Muscle layer of colon (tissue), 2 donors: Measurements from ENCODE around the gene PTGS1.
A peak's percentile ranks its signal among the peaks of the same experiment; 100 is the strongest.

Experiments used
- H3K27ac ChIP-seq: one replicate; pipeline ENCODE4 v1.7.0; 2013; ENCODE audit warnings: low read depth, mild to moderate bottlenecking, low read length, moderate library complexity
- H3K27me3 ChIP-seq, 2 donors: one replicate each; pipeline ENCODE4 v1.7.0; 2013; ENCODE audit warnings: low read length in 2 of 2, mild to moderate bottlenecking in 2 of 2; ENCODE audit not compliant: insufficient read depth in 2 of 2, control insufficient read depth in 1 of 2
- H3K36me3 ChIP-seq: one replicate; pipeline ENCODE4 v1.7.0; 2013; ENCODE audit warnings: mild to moderate bottlenecking, low read length; ENCODE audit not compliant: insufficient read depth
- H3K4me1 ChIP-seq: one replicate; pipeline ENCODE4 v1.7.0; 2013; ENCODE audit warnings: mild to moderate bottlenecking, low read length; ENCODE audit not compliant: insufficient read depth
- H3K4me3 ChIP-seq, 2 donors: one replicate each; pipeline ENCODE4 v1.7.0; 2013; ENCODE audit warnings: low read length in 2 of 2, low read depth in 1 of 2, mild to moderate bottlenecking in 1 of 2, moderate library complexity in 1 of 2
- H3K9ac ChIP-seq: one replicate; pipeline ENCODE4 v1.7.0; 2013; ENCODE audit warnings: low read length
- H3K9me3 ChIP-seq: one replicate; pipeline ENCODE4 v1.7.0; 2013; ENCODE audit warnings: mild to moderate bottlenecking, low read length
- donor health status: abdominal sarcoma.
- donor health status: Adenocarcinoma of cecum.

PTGS1 gene

GRCh38 chr9:122334916-122335315 lies 35.9 kb upstream of the PTGS1 start:
- Histone ChIP-seq H3K27ac (no peak overlapping the region), H3K4me3 (no peak overlapping the region), H3K27me3 (no peaks in the 10 kb centered on the region), H3K4me1 (no peaks in the 10 kb centered on the region), H3K9me3 (no peaks in the 10 kb centered on the region), H3K36me3 (no peaks in the 10 kb centered on the region), H3K9ac (no peak overlapping the region)

DNA sequence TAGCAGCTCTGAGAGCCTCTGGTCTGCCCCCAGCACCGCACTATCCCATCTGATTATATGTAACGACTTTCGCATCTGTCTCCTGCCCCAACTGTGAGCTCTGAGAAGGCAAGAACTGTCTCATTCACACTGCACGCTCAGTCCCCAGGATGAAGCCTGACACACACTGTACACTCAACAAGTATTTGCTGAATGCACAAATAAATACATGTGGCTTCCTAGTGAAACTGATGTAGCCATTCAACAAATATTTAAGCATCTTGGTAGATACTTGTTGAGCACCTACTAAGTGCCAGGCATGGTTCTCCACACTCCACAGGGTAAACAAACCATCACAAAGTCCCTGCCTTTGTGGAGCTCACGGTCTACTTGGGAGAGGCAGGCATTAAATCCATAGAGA lies 34.6 kb upstream of the PTGS1 start:
- H3K27me3 ChIP-seq: no peaks in the 10 kb centered on the region
- H3K9me3 ChIP-seq: no peaks in the 10 kb centered on the region
- no peak overlapping the region for H3K4me3 ChIP-seq
- H3K36me3 ChIP-seq: no peaks in the 10 kb centered on the region
- no peak overlapping the region for H3K9ac ChIP-seq
- H3K4me1 ChIP-seq: no peaks in the 10 kb centered on the region
- H3K27ac ChIP-seq: no peak overlapping the region

DNA sequence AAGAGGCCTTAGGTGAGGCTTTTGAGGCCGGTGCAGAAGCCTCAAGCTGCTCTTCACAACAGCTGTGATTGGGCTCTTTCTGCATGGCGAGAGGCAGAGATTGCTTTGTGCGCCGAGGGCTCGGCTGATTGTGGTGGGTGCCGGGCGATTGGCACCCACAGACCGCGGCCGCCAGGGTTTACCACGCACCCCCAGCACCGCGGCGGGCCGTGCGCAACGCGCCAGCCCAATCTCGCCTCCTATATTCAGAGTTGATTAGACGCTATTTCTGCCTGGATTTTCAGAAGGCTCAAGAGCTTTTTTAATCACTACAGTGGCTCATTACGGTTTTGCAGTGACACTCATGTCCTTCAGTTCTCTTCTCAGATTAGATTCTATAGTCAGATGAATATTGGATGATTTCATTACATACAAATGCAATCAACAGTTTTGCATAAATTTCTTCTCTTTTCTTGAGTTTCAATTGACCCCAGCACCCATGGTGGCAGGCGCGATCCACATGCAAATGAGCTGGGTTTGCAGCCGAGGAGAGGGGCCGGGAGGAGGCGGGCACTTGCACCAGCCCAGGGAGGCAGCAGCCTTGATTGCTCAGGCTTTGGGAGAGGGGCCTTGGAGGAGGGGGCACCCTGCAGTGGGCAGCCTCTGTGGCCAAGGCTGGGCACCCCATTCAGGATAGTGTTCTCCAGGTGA lies 33.8 kb upstream of the PTGS1 start:
- Histone ChIP-seq H3K4me1 (no peaks in the 10 kb centered on the region), H3K9ac (no peak overlapping the region), H3K27ac (no peak overlapping the region), H3K36me3 (no peaks in the 10 kb centered on the region), H3K9me3 (no peaks in the 10 kb centered on the region), H3K27me3 (no peaks in the 10 kb centered on the region), H3K4me3 (no peak overlapping the region)

DNA sequence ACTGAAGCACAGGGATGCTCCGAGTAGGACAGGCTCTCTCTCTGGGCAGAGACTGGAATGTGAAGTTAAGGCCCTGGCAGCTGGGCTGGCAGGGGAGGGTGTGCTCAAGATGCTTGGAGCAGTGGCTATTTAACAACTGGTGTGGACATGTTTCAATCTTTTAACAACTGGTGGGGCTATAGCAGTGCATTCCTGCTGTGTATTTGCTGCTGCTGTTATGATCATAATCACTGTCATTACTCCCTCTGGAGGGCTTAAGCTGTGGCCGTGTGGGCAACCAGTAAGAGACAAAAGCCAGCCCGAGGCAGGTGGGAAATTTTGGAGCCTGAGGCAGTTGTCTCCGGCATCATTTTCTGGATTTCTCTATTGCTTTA lies 33.3 kb upstream of the PTGS1 start:
- no peak overlapping the region for H3K27ac ChIP-seq
- no peaks in the 10 kb centered on the region for H3K9me3 ChIP-seq
- H3K4me1 ChIP-seq: no peaks in the 10 kb centered on the region
- H3K9ac ChIP-seq: no peak overlapping the region
- no peaks in the 10 kb centered on the region for H3K36me3 ChIP-seq
- no peak overlapping the region for H3K4me3 ChIP-seq
- H3K27me3 ChIP-seq: no peaks in the 10 kb centered on the region

- no peaks in the 10 kb centered on the region for H3K27me3 ChIP-seq
- no peaks in the 10 kb centered on the region for H3K4me1 ChIP-seq
- H3K27ac ChIP-seq: no peak overlapping the region
- no peaks in the 10 kb centered on the region for H3K36me3 ChIP-seq
- no peak overlapping the region for H3K4me3 ChIP-seq
- no peaks in the 10 kb centered on the region for H3K9me3 ChIP-seq
- H3K9ac ChIP-seq: no peak overlapping the region
These were observed 32.3 kb upstream of the PTGS1 start for GRCh38 chr9:122338536-122338935.

GRCh38 chr9:122338994-122339393 lies 31.8 kb upstream of the PTGS1 start:
- no peaks in the 10 kb centered on the region for H3K9me3 ChIP-seq
- no peak overlapping the region for H3K9ac ChIP-seq
- H3K4me1 ChIP-seq: no peaks in the 10 kb centered on the region
- no peak overlapping the region for H3K4me3 ChIP-seq
- no peak overlapping the region for H3K27ac ChIP-seq
- no peaks in the 10 kb centered on the region for H3K27me3 ChIP-seq
- no peaks in the 10 kb centered on the region for H3K36me3 ChIP-seq

- H3K4me1 ChIP-seq: no peaks in the 10 kb centered on the region
- no peaks in the 10 kb centered on the region for H3K27me3 ChIP-seq
- no peak overlapping the region for H3K9ac ChIP-seq
- H3K27ac ChIP-seq: no peak overlapping the region
- no peak overlapping the region for H3K4me3 ChIP-seq
- H3K36me3 ChIP-seq: no peaks in the 10 kb centered on the region
- no peaks in the 10 kb centered on the region for H3K9me3 ChIP-seq
These were observed 31.2 kb upstream of the PTGS1 start for GRCh38 chr9:122339579-122339978.

- no peaks in the 10 kb centered on the region for H3K4me1 ChIP-seq
- no peak overlapping the region for H3K9ac ChIP-seq
- no peaks in the 10 kb centered on the region for H3K27me3 ChIP-seq
- H3K4me3 ChIP-seq: no peak overlapping the region
- no peak overlapping the region for H3K27ac ChIP-seq
- H3K36me3 ChIP-seq: no peaks in the 10 kb centered on the region
- H3K9me3 ChIP-seq: no peaks in the 10 kb centered on the region
These were observed 30.7 kb upstream of the PTGS1 start for GRCh38 chr9:122340161-122340560.

GRCh38 chr9:122342323-122343050 lies 28.3 kb upstream of the PTGS1 start:
- no peaks in the 10 kb centered on the region for H3K4me1 ChIP-seq
- H3K9me3 ChIP-seq: no peaks in the 10 kb centered on the region
- no peak overlapping the region for H3K27ac ChIP-seq
- no peaks in the 10 kb centered on the region for H3K27me3 ChIP-seq
- H3K9ac ChIP-seq: no peak overlapping the region
- no peaks in the 10 kb centered on the region for H3K36me3 ChIP-seq
- no peak overlapping the region for H3K4me3 ChIP-seq

DNA sequence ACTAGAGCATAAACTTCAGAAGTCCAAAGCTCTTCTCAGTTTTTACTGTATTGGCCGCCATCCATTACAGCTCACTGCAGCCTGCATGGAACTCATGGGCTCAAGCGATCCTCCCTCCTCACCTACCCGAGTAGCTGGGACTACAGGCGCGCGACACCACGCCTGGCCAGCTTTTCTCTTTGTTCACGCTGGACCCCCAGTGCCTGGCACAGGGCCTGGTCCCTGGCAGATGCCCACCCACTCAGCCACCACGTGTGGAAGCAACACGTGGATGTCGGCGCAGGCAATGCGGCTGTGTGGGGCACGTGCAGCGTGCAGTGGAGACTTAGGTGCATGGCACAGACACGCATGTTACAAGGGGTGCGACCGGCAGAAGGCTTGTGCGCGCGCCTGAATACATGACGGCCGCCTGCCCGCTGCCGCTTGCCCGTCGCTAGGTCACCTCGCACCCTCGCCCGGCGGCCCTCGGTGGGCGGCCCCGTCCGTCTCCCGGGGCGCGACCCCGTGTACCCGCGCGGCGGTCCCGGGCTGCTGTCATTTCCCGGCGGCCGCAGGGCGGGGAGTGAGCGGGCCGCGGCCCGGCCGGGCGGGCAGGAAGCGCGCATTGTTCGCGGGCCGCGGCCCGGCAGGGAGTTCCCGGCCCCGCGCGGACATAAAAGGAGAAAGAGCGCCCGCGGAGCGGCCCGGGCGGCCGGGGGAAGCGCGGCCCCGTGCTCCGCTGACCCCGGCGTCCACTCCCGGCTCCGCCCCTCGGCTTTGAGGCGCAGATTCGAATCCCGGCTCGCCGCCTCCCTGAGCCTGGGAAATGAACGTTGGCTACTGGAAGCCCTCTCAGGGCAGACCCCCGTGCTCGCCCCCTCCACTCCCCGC lies 24.1 kb upstream of the PTGS1 start:
- Histone ChIP-seq H3K27ac (peak overlapping the region; percentile 69), H3K4me1 (no peaks in the 10 kb centered on the region)

More for the DNA sequence above, 24.1 kb upstream of the PTGS1 start:
- Histone ChIP-seq H3K9ac (no peak overlapping the region), H3K4me3 (peak overlapping the region; percentile 30 to 63), H3K27me3 (no peaks in the 10 kb centered on the region), H3K9me3 (no peaks in the 10 kb centered on the region), H3K36me3 (no peaks in the 10 kb centered on the region)
